G401 (cell line): ENCODE data around the gene FHAD1. TPM values are rescaled to one million over a fixed set of nuclear protein-coding genes. Genes with fewer than 3 reads are reported as not detected.
"Not testable (repeated sequence)": the region's sequence is repeated elsewhere in the genome, so short reads cannot be mapped to it uniquely, and the experiment has no call there.

Source experiments
- DNase-seq: peaks from one replicate; pipeline ENCODE4 v3.0.0-alpha.2; 2015; ENCODE audit warnings: low spot score
- in situ Hi-C: cut with HindIII; loops from 2 replicates; pipeline ENCODE4 v1.10.0; 2016; ENCODE audit warnings: low sequenced_read_pairs, mixed read lengths
- total RNA-seq: library from RNA; depleted of rRNA; stranded (reverse); fragments of >200 nt; shearing (Covaris generic); gene quantifications from 2 replicates; pipeline ENCODE4 v1.2.3, GENCODE V29; 2014

The FHAD1 gene
- total RNA-seq, 1 experiment from 2014 or later: 24.0 TPM

GRCh38 chr1:15288173-15288926 is 41.3 kb downstream of the FHAD1 start:
- in situ Hi-C loops: no loop called here

GRCh38 chr1:15289251-15289651 is 42.2 kb downstream of the FHAD1 start:
- no peak for DNase-seq
- in situ Hi-C loops: no loop called here

More at GRCh38 chr1:15288173-15288926, 41.3 kb downstream of the FHAD1 start:
- DNase-seq: no peak

GRCh38 chr1:15290382-15290781 is 43.4 kb downstream of the FHAD1 start:
- no peak for DNase-seq
- in situ Hi-C loops: no loop called here

- in situ Hi-C loops: no loop called here
- DNase-seq: no peak
Measured at GRCh38 chr1:15295696-15296095, 48.7 kb downstream of the FHAD1 start.

GRCh38 chr1:15296585-15297321 is 49.7 kb downstream of the FHAD1 start:
- in situ Hi-C loops: no loop called here

GRCh38 chr1:15297975-15298374 is 51.0 kb downstream of the FHAD1 start:
- DNase-seq, in situ Hi-C loops: not testable (repeated sequence)

More at GRCh38 chr1:15296585-15297321, 49.7 kb downstream of the FHAD1 start:
- DNase-seq: no peak

- no peak for DNase-seq
- in situ Hi-C loops: no loop called here
Measured at GRCh38 chr1:15299179-15299578, 52.2 kb downstream of the FHAD1 start.

- in situ Hi-C loops: no loop called here
Measured at GRCh38 chr1:15299806-15300205, 52.8 kb downstream of the FHAD1 start.

GRCh38 chr1:15303935-15304334 is 56.9 kb downstream of the FHAD1 start:
- no peak for DNase-seq
- in situ Hi-C loops: no loop called here

More at GRCh38 chr1:15299806-15300205, 52.8 kb downstream of the FHAD1 start:
- DNase-seq: no peak

- in situ Hi-C loops: no loop called here
- peak; percentile 78 for DNase-seq
Measured at GRCh38 chr1:15304708-15305467, 57.9 kb downstream of the FHAD1 start.

- in situ Hi-C loops: no loop called here
- DNase-seq: no peak
Measured at GRCh38 chr1:15305468-15305770, 58.4 kb downstream of the FHAD1 start.

GRCh38 chr1:15306352-15306751 is 59.3 kb downstream of the FHAD1 start:
- in situ Hi-C loops: not testable (repeated sequence)

GRCh38 chr1:15308135-15308534 is 61.1 kb downstream of the FHAD1 start:
- in situ Hi-C loops: no loop called here
- no peak for DNase-seq

More at GRCh38 chr1:15306352-15306751, 59.3 kb downstream of the FHAD1 start:
- DNase-seq: not testable (repeated sequence)

GRCh38 chr1:15308621-15309027 is 61.6 kb downstream of the FHAD1 start:
- in situ Hi-C loops: no loop called here
- no peak for DNase-seq

- DNase-seq: no peak
- in situ Hi-C loops: no loop called here
Measured at GRCh38 chr1:15309687-15310086, 62.7 kb downstream of the FHAD1 start.

GRCh38 chr1:15310544-15310943 is 63.5 kb downstream of the FHAD1 start:
- in situ Hi-C loops: no loop called here
- DNase-seq: no peak

- in situ Hi-C loops: no loop called here
- DNase-seq: no peak
Measured at GRCh38 chr1:15311122-15311822, 64.2 kb downstream of the FHAD1 start.

- in situ Hi-C loops: no loop called here
Measured at GRCh38 chr1:15311880-15312279, 64.9 kb downstream of the FHAD1 start.

More at GRCh38 chr1:15311880-15312279, 64.9 kb downstream of the FHAD1 start:
- no peak for DNase-seq
